Activated naive CD4-positive, alpha-beta T cell treated with anti-CD3 and anti-CD28 coated beads for 36 hours (primary cell): ENCODE data around the gene VAMP5. TPM values are rescaled to one million over a fixed set of nuclear protein-coding genes. Genes with fewer than 3 reads are reported as not detected.
"Not testable (repeated sequence)": the region's sequence is repeated elsewhere in the genome, so short reads cannot be mapped to it uniquely, and the experiment has no call there.

Experiments used
- CTCF ChIA-PET: fragments of 350-600 bp; sonication (Branson Sonifier 250); formaldehyde crosslinking; loops from one replicate; lab custom pipeline; 2021; ENCODE audit warnings: antibody characterized with exemption; lab: Charles Lee
- DNase-seq: peaks from one replicate; pipeline ENCODE4 v3.0.0-alpha.2; 2020
- H3K27ac Mint-ChIP-seq: one replicate; pipeline ENCODE4 v1.8.0; 2021; ENCODE audit warnings: mild to moderate bottlenecking, mixed read lengths
- H3K27me3 Mint-ChIP-seq: one replicate; pipeline ENCODE4 v1.8.0; 2021; ENCODE audit warnings: low read depth, mixed read lengths
- H3K36me3 Mint-ChIP-seq: one replicate; pipeline ENCODE4 v1.8.0; 2021; ENCODE audit warnings: low read depth, mixed read lengths
- H3K4me1 Mint-ChIP-seq: one replicate; pipeline ENCODE4 v1.8.0; 2021; ENCODE audit warnings: low read depth, mixed read lengths
- H3K4me3 Mint-ChIP-seq: one replicate; pipeline ENCODE4 v1.8.0; 2021; ENCODE audit warnings: mild to moderate bottlenecking, moderate library complexity, mixed read lengths
- H3K9me3 Mint-ChIP-seq: one replicate; pipeline ENCODE4 v1.8.0; 2021; ENCODE audit warnings: mixed read lengths
- intact Hi-C: fragments of 100-400 bp; cut with micrococcal nuclease; formaldehyde crosslinking; loops from one replicate; pipeline ENCODE4 v1.15.1; 2023
- total RNA-seq, 2 experiments: library from RNA; stranded (reverse); gene quantifications; one replicate each; pipeline ENCODE4 v1.2.3, GENCODE V29; 2021

The VAMP5 gene
- total RNA-seq, 2 experiments from 2014 or later, result 18.4 to 21.8 TPM

DNA sequence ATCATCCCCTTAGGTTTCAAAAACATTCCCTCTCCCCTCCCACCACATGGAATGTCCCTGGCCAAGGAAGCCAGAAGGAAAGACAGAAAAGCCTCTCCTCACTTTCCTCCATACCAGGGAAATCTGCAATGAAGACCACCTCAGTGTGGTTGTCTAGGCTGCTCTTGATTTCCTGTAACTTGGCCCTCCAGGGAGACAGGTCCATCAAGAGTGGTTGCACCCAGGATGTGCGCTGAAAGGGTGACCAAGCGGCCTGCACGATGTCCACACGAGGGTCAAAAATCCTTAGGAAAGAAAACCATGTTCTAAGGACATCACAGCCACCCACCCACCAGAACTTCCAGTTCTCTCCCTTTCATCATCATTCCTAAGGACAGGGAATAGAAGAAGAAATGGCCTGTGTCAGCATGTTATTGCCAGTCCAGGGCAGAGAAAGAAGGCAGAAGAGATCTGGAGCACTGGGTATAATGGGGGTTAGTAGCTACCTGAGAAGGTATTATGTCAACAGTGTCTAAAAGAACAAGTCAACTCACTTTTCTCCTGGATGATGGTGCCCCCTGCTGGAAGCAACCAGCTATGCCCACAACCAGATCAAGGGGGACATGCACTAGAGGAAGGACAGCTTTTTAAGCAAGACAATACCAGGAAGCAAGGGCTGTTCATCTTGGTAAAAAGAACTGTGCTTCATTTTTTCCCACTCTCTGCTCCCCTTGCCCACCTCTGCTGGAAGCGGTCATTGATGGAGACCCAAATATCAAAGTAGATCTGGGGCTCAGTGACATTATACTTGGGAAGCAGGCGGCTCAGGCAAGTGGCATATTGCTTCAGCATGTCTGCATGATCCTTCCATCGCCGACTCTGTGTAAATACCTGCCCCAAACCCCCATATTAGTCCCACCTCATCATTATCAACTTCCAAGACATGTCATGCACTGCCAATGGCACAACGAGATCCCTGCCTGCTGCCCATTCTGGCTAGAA, 32.2 kb upstream of the VAMP5 start:
- no peak overlapping the region for H3K4me3 Mint-ChIP-seq
- intact Hi-C loops, result loop anchor here (1.0 kb wide), 3 partner anchors 132 to 252 kb away; no protein-coding TSS in a partner anchor

DNA sequence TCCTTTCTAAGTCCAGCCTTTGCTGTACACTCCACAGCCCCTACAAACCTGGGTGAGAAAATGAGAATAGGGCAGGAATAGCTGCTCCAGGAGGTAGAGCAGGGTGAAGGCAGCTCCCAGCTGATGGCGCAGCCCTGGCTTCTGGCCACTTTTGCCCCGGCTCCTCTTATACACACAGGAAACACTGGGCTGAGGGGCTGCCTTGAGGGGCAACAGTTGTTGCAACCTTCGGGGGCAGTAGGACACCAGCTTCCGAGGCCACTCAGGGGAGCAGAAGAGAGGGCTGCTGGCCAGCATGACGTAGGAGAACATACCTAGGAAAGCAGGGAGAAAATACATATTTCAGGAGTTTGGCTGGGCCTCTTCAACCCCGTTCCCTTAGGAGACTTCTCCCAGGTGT, 31.0 kb upstream of the VAMP5 start:
- CTCF ChIA-PET, result interaction anchor here (0.9 to 11.2 kb wide), 7 partner anchors 14 to 253 kb away, joined by 3 to 282 read pairs (median 4); partner anchors contain the start of genes ELMOD3, MAT2A, RETSAT and SH2D6
- no peak overlapping the region for H3K27ac Mint-ChIP-seq
- H3K27me3 Mint-ChIP-seq, result no peaks in the 10 kb centered on the region
- DNase-seq, result no peak
- peaks cover 3% of the 10 kb centered on the region for H3K4me1 Mint-ChIP-seq
- H3K4me3 Mint-ChIP-seq, result no peak overlapping the region
- intact Hi-C loops, result no loop called here
- peaks cover 8% of the 10 kb centered on the region for H3K36me3 Mint-ChIP-seq
- H3K9me3 Mint-ChIP-seq, result no peaks in the 10 kb centered on the region

More for the DNA sequence above, 32.2 kb upstream of the VAMP5 start:
- H3K4me1 Mint-ChIP-seq, result peaks cover 2% of the 10 kb centered on the region
- H3K27ac Mint-ChIP-seq, result no peak overlapping the region
- DNase-seq, result peak; percentile 95
- no peaks in the 10 kb centered on the region for H3K9me3 Mint-ChIP-seq
- no peaks in the 10 kb centered on the region for H3K27me3 Mint-ChIP-seq
- H3K36me3 Mint-ChIP-seq, result peaks cover 4% of the 10 kb centered on the region
- CTCF ChIA-PET, result interaction anchor here (0.6 to 11.2 kb wide), 28 partner anchors 9 to 252 kb away, joined by 3 to 282 read pairs (median 6); partner anchors contain the start of genes ELMOD3, GGCX, MAT2A and RETSAT

- H3K4me3 Mint-ChIP-seq, result no peak overlapping the region
- H3K36me3 Mint-ChIP-seq, result peaks cover 11% of the 10 kb centered on the region
- peaks cover 17% of the 10 kb centered on the region for H3K4me1 Mint-ChIP-seq
- CTCF ChIA-PET, result interaction anchor here (10.5 to 11.2 kb wide), 2 partner anchors 16 to 132 kb away, joined by 111 to 282 read pairs; partner anchors contain the start of genes MAT2A and SH2D6
- intact Hi-C loops, result no loop called here
- H3K27ac Mint-ChIP-seq, result no peak overlapping the region
- no peaks in the 10 kb centered on the region for H3K27me3 Mint-ChIP-seq
- H3K9me3 Mint-ChIP-seq, result no peaks in the 10 kb centered on the region
- no peak for DNase-seq
Observed at GRCh38 chr2:85554980-85555612, 29.1 kb upstream of the VAMP5 start.

GRCh38 chr2:85557130-85557529, 27.1 kb upstream of the VAMP5 start:
- peaks cover 26% of the 10 kb centered on the region for H3K4me1 Mint-ChIP-seq
- H3K4me3 Mint-ChIP-seq, result no peak overlapping the region
- H3K36me3 Mint-ChIP-seq, result peaks cover 9% of the 10 kb centered on the region
- intact Hi-C loops, result no loop called here
- no peak for DNase-seq
- no peaks in the 10 kb centered on the region for H3K9me3 Mint-ChIP-seq
- CTCF ChIA-PET, result interaction anchor here (0.8 to 11.2 kb wide), 3 partner anchors 17 to 134 kb away, joined by 3 to 282 read pairs (median 111); partner anchors contain the start of genes MAT2A and SH2D6
- no peaks in the 10 kb centered on the region for H3K27me3 Mint-ChIP-seq
- no peak overlapping the region for H3K27ac Mint-ChIP-seq

GRCh38 chr2:85558160-85558559, 26.1 kb upstream of the VAMP5 start:
- H3K4me3 Mint-ChIP-seq, result no peak overlapping the region
- H3K27ac Mint-ChIP-seq, result no peak overlapping the region
- no peaks in the 10 kb centered on the region for H3K9me3 Mint-ChIP-seq
- H3K4me1 Mint-ChIP-seq, result peaks cover 30% of the 10 kb centered on the region
- DNase-seq, result no peak
- H3K36me3 Mint-ChIP-seq, result peaks cover 9% of the 10 kb centered on the region
- intact Hi-C loops, result no loop called here
- H3K27me3 Mint-ChIP-seq, result no peaks in the 10 kb centered on the region
- CTCF ChIA-PET, result interaction anchor here (3.3 kb wide), 1 partner anchor 138 kb away, joined by 17 read pairs; the partner anchor contains the start of gene SH2D6

DNA sequence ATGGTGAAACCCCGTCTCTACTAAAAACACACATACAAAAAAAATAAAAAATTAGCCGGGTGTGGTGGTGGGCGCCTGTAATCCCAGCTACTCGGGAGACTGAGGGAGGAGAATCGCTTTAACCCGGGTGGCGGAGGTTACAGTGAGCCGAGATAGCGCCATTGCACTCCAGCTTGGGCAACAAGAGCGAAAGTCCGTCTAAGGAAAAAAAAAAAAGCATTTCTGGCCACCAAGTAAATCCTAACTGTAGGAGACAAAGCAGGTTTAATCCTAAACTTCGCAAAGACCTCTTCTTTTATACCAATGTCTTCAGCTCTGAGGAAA, 23.9 kb upstream of the VAMP5 start:
- peak overlapping the region; percentile 16 for H3K27ac Mint-ChIP-seq
- DNase-seq, H3K36me3 Mint-ChIP-seq, H3K27me3 Mint-ChIP-seq, H3K9me3 Mint-ChIP-seq: not testable (repeated sequence)
- intact Hi-C loops, result loop anchor here (2.0 kb wide), 1 partner anchor 142 kb away; the partner anchor contains the start of gene SH2D6
- CTCF ChIA-PET, result interaction anchor here (0.6 to 4.3 kb wide), 7 partner anchors 10 to 169 kb away, joined by 3 to 41 read pairs (median 3); partner anchors contain the start of gene SH2D6
- peaks cover 35% of the 10 kb centered on the region for H3K4me1 Mint-ChIP-seq
- peak overlapping the region; percentile 90 for H3K4me3 Mint-ChIP-seq

GRCh38 chr2:85560812-85561279, 23.4 kb upstream of the VAMP5 start:
- Mint-ChIP-seq H3K4me3 (peak overlapping the region; percentile 90), H3K27ac (peak overlapping the region; percentile 85), H3K27me3 (no peaks in the 10 kb centered on the region), H3K9me3 (no peaks in the 10 kb centered on the region), H3K36me3 (peaks cover 9% of the 10 kb centered on the region), H3K4me1 (peaks cover 34% of the 10 kb centered on the region)
- CTCF ChIA-PET, result interaction anchor here (0.6 to 4.3 kb wide), 7 partner anchors 11 to 169 kb away, joined by 3 to 41 read pairs (median 3); partner anchors contain the start of gene SH2D6
- intact Hi-C loops, result loop anchor here (1.0 to 2.0 kb wide), 9 partner anchors 17 to 207 kb away; partner anchors contain the start of genes C2orf68, ELMOD3, MAT2A and RETSAT
- DNase-seq, result no peak

GRCh38 chr2:85561280-85562212, 22.7 kb upstream of the VAMP5 start, which contains the start of gene GGCX:
Gene GGCX, minus strand, starts transcription at chr2:85561493. Its CDS starts 65 bp downstream, at chr2:85561428.
- peak within 1 kb of the TSS; percentile 90 for H3K4me3 Mint-ChIP-seq
- H3K27ac Mint-ChIP-seq, result peak within 1 kb of the TSS; percentile 85
- CTCF ChIA-PET, result interaction anchor here (0.6 to 4.3 kb wide), 4 partner anchors 11 to 142 kb away, joined by 3 to 41 read pairs (median 10); partner anchors contain the start of gene SH2D6
- H3K9me3 Mint-ChIP-seq, result no peaks in the 10 kb centered on the region
- peaks cover 34% of the 10 kb centered on the region for H3K4me1 Mint-ChIP-seq
- DNase-seq, result peak; percentile 97
- H3K36me3 Mint-ChIP-seq, result peaks cover 6% of the 10 kb centered on the region
- intact Hi-C loops, result loop anchor here (1.0 to 2.0 kb wide), 9 partner anchors 17 to 207 kb away; partner anchors contain the start of genes C2orf68, ELMOD3, MAT2A and RETSAT
- no peaks in the 10 kb centered on the region for H3K27me3 Mint-ChIP-seq

DNA sequence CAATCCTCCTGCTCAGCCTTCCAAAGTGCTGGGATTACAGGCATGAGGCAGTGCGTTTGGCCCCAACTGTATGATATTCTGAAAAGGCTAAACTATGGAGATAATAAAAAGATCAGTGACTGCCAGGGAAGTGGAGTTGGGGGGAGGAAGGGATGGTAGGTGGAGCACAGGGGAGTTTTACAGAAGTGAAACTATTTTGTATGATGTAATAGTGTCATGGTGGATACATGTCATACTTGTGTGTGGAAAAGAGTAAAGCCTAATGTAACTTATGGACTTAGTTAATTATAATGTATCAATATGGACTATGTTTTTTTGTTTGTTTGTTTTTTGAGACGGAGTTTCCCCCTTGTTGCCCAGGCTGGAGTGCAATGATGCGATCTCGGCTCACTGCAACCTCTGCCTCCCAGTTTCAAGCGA, 20.1 kb upstream of the VAMP5 start:
- DNase-seq, result no peak
- Mint-ChIP-seq H3K9me3 (no peaks in the 10 kb centered on the region), H3K4me3 (no peak overlapping the region), H3K27ac (no peak overlapping the region), H3K4me1 (peaks cover 25% of the 10 kb centered on the region), H3K27me3 (no peaks in the 10 kb centered on the region), H3K36me3 (no peaks in the 10 kb centered on the region)
- CTCF ChIA-PET, result interaction anchor here (1.1 kb wide), 2 partner anchors 8 to 165 kb away, joined by 3 read pairs; no protein-coding TSS in a partner anchor
- intact Hi-C loops, result no loop called here

- Mint-ChIP-seq H3K36me3 (no peaks in the 10 kb centered on the region), H3K9me3 (no peaks in the 10 kb centered on the region), H3K4me3 (no peak overlapping the region), H3K27ac (no peak overlapping the region), H3K4me1 (peaks cover 11% of the 10 kb centered on the region), H3K27me3 (no peaks in the 10 kb centered on the region)
- intact Hi-C loops, result no loop called here
- CTCF ChIA-PET, result no interaction called here
- no peak for DNase-seq
Observed at GRCh38 chr2:85566265-85566664, 18.0 kb upstream of the VAMP5 start.

GRCh38 chr2:85575739-85576138, 8.5 kb upstream of the VAMP5 start:
- Mint-ChIP-seq H3K36me3 (peaks cover 3% of the 10 kb centered on the region), H3K4me3 (no peak overlapping the region), H3K4me1 (peaks cover 20% of the 10 kb centered on the region), H3K27ac (no peak overlapping the region), H3K9me3 (no peaks in the 10 kb centered on the region), H3K27me3 (no peaks in the 10 kb centered on the region)
- CTCF ChIA-PET, result interaction anchor here (0.7 kb wide), 1 partner anchor 18 kb away, joined by 3 read pairs; no protein-coding TSS in a partner anchor
- intact Hi-C loops, result no loop called here
- DNase-seq, result no peak
